Astrocyte of the hippocampus (primary cell): Measurements from ENCODE around the gene SEC61A2.
"Not testable (repeated sequence)": the region's sequence is repeated elsewhere in the genome, so short reads cannot be mapped to it uniquely, and the experiment has no call there.

Source experiments
- DNase-seq: peaks from one replicate; pipeline ENCODE4 v3.0.0; 2011; ENCODE audit warnings: low read depth, low spot score

SEC61A2 gene

DNA sequence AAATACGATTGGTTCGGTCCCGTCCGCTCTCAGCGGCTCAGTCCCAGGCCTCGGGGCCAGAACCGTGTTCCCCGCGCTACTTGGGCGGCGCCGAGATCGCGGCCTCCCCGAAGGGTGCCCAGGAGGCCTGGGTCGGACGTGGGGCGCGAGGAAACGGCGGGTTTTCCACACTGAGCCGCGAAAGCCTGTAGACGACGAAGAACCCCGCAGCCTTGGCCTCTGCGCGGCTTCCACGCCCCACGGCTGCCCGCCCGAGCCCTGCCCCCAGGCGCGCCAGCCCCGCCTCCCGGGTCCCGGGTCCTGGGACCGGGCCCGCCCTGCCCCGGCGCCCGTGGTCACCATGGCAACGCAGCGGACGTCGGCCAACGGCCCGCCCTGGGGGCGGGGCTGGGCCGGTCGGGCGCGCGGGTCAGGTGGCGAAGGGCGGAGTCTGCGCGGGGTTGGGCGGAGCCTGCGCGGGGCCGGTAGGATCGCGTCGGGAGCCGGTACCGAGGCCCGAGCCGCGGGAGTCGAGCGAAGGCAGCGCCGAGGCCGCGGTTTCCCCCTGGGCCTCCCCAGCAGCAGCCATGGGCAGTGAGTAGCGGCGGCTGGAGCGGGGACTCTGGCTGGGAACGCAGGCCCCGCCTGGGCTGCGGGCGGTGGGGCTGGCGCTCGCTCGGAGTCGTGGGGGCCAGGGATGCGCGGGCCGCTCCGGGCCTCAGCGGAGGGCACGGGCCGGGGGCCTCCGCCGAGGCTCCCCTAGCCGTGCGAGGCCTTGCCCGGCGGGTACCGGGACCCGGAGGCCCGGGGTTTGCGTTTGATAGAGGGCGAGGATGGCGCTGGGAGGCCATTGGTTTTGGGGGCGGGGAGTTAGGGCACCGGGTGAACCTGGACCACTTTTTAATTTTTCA lies at the start of gene SEC61A2:
TSS of gene SEC61A2 (plus strand) at position 456 of the 890 bp plus-strand sequence. CDS start at position 567, 111 bp downstream.
- DNase-seq = peak; percentile 98

DNA sequence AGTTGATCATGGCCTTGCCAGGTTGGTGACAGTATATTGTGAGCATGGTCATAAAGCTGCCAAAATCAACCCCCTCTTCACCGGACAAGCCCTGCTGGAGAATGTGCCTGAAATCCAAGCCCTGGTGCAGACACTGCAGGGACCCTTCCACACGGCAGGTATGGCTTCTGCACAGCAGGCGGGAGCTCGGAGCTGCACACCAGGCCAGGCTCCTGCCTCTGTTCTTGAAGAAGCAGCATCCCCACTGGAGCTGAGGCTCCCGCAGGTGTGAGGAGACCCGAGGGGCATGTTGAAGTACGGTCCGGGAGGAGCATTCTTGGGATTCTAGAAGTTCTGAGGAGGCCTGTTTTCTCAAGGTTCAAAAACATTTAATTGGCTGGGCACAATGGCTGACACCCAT lies 48.0 kb upstream of the SEC61A2 start:
- DNase-seq = no peak

- peak; percentile 74 for DNase-seq
Measured at GRCh38 chr10:12081879-12082557, 47.5 kb upstream of the SEC61A2 start.

DNA sequence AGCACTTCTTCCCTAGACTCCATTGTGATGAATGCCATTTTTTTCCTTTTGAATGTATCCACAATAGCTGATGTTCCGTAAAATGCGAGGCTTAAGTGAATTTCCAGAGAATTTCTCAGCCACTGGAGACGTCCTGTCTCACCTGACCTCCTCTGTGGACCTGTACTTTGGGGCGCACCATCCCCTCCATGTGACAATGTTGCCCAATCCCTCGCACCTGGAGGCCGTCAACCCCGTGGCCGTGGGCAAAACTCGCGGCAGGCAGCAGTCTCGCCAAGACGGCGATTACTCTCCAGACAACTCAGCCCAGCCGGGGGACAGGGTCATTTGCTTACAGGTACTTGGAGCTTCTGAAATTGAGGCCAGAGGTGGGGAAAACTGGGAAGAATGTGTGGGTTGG lies 40.6 kb upstream of the SEC61A2 start:
- no peak for DNase-seq

GRCh38 chr10:12091421-12091820 lies 38.1 kb upstream of the SEC61A2 start:
- no peak for DNase-seq

GRCh38 chr10:12097361-12097760 lies 32.1 kb upstream of the SEC61A2 start:
- DNase-seq = not testable (repeated sequence)

DNA sequence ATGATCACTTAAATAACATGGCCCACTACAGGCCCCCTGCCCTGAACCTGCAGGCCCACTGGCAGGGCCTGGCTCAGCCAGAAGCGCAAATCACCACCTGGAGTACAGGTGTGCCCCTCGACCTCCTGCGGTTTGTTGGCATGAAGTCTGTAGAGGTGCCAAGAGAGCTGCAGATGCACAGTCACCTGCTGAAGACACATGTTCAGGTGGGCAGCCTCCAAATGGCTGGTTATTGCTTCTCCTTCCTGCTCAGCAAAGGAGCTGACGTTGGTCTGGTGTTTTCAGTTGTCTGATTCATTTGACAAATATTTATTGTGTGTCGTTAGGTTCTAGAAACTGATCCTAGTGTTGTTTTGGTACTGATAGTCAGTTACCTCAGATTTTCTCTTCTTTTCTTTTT lies 31.7 kb upstream of the SEC61A2 start:
- DNase-seq = peak; percentile 19

GRCh38 chr10:12098966-12099365 lies 30.5 kb upstream of the SEC61A2 start:
- no peak for DNase-seq

DNA sequence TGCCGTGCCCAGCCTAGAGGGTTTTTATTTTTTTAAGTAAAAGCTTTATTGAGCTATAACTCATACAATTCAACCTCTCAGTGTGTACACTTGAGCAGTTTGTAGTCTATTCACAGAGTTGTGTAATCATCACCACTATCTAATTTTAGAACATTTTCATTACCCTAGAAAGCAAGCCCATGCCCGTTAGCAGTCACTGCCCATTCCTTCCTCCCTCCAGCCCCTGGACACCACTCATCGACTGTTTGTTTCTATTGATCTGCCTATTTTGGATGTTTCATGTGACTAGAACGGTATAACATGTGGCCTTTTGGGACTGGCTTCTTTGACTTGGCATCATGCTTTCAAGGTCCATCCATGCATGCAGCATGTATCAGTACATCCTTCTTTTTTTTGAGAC lies 25.7 kb upstream of the SEC61A2 start:
- DNase-seq = no peak

DNA sequence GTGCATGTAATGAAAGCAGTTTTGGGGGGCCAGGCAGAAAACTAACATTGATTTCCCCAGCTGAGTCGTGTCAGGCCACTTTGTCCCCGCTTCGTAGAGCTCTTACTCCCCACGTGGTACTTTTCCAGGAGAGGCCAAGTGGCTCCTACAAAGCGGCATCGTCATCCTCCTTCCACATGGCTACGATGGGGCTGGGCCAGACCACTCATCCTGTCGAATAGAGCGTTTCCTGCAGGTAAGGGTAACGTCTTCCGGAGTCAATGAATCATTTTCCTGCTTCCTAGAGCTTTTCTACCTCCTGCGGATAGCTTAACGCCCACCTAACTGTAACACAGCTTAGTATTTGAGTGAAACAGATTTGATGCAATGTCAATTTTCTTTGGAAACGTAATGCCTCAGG lies 21.7 kb upstream of the SEC61A2 start:
- no peak for DNase-seq

- no peak for DNase-seq
Measured at GRCh38 chr10:12109286-12109685, 20.2 kb upstream of the SEC61A2 start.

GRCh38 chr10:12111528-12111927 lies 17.9 kb upstream of the SEC61A2 start:
- no peak for DNase-seq

- DNase-seq = no peak
Measured at GRCh38 chr10:12113627-12114026, 15.8 kb upstream of the SEC61A2 start.

GRCh38 chr10:12121673-12122072 lies 7.8 kb upstream of the SEC61A2 start:
- no peak for DNase-seq

- peak; percentile 77 for DNase-seq
Measured at GRCh38 chr10:12130237-12130872, 878 bp downstream of the SEC61A2 start.

DNA sequence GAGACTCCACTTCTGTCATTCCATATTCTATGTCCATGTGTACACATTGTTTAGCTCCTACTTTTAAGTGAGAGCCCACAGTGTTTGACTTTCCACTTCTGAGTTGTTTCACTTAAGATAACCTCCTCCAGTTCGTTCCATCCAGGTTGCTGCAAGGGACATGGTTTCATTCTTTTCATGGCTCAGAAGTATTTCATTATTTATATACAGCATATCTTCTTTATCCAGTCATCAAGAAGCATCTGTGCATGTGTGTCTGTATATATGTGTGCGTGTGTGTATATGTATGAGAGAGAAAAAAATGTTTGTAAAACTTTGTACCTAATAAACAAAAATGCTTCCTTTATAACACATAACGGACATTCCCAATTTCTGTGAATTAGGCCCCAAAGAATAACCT lies 6.2 kb downstream of the SEC61A2 start:
- DNase-seq = no peak

GRCh38 chr10:12140038-12140437 lies 10.6 kb downstream of the SEC61A2 start:
- no peak for DNase-seq

- DNase-seq = no peak
Measured at GRCh38 chr10:12144538-12144937, 15.1 kb downstream of the SEC61A2 start.

DNA sequence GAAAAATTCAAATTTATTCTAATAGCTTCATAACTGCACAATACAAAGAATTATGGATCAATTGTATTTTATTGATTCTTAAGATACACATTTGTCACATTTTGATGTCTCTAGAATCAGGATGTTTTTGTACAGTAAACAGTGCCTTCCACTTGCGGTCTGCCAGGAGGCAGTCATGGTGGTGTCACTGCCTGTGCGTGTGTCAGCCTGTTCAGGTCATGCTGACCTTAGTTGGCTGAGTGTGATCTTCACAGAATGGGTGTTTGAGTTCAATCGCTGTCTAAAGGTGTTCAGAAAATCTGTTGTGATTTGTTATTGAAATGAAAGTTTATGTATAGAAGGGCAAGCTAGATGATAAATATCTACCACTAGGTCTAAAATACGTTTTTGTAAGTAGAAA lies 20.7 kb downstream of the SEC61A2 start:
- DNase-seq = no peak

DNA sequence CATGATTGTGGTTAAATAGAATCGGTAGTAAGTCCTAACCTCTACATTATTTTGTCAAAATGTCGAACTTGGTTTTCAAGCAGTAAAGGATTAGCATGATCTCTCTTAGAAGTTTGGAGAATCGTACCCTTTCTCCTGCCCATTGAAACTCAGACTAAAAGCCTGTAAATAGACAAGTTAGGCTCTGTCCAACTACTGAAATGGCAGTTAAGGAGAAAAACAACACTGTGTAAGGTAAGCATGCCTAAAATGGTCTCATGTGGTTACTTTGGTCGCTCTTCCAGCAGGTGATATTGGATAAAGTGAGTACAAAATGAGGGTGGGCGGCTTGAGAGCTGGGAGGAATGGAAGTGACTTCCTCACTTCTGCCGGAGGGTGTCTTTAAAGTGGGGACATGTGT lies 25.0 kb downstream of the SEC61A2 start:
- DNase-seq = no peak

DNA sequence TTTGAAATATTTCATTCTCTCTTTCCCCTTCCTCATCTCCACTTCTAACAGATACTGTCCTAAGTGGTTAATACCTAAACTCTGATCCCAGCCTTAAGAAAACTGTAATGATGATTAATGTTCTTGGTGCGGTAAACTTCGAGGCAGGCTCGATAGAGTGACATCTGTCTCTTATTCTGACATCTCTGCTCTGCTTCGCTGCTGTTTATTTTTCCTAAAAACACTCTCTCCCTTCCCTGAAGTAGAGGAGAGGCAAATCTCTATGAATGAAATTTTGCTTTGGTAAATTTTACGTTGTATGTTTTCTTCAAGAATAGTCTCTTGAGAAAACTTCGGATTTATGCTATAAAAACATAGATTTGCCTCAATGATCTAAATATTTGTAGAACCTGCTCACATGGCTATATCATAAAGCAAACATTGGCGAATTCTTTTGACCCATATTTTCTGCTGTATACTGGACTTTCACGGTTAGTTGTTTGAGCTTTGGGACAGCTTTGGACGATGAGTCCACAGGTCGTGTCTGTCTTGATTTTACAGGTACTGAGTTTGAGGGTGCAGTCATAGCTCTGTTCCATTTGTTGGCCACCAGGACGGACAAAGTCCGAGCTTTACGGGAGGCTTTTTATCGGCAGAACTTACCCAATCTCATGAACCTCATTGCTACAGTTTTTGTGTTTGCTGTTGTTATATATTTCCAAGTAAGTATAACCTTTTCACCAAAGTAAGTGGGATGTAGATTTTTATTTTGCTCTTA lies 27.1 kb downstream of the SEC61A2 start:
- DNase-seq = no peak

DNA sequence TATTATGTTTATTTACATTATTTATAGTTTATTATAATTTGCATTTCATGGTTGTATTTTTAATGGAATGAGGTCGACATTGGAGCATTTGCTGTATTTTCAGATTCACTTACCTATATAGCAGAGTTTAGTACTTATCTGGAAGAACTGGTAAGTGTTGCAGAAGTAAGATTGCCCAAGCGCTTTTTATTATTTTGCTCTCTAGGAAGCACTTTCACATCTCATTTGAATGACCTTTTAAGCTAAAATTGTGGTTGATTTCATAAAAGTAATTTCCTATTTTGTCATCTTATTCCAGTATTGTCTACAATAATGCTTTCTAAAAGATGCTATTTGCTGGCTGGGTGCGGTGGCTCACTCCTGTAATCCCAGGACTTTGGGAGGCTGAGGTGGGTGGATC lies 28.6 kb downstream of the SEC61A2 start:
- no peak for DNase-seq
